GM19372 (cell line): ENCODE measurements around the gene PCDHGA5.
"Not testable (repeated sequence)": the region's sequence is repeated elsewhere in the genome, so short reads cannot be mapped to it uniquely, and the experiment has no call there.

Experiments
- ATAC-seq: cut with Tn5 transposase; IDR thresholded peaks from one replicate; pipeline ENCODE4 v1.9.1; 2021; ENCODE audit warnings: mild to moderate bottlenecking, low read depth, moderate library complexity; ENCODE audit not compliant: unreplicated experiment

PCDHGA5 gene

DNA sequence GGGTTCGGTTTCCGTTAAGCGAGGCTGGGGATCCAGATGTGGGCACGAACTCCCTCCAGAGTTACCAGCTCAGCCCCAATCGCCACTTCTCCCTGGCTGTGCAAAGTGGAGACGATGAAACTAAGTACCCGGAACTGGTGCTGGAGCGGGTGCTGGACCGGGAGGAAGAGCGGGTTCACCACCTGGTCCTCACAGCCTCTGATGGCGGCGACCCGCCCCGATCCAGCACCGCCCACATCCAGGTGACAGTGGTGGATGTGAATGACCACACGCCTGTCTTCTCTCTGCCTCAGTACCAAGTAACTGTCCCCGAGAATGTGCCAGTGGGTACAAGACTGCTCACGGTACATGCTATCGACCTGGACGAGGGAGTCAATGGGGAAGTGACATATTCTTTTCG, 19.4 kb downstream of the PCDHGA5 start:
- no peak for ATAC-seq

- ATAC-seq = no peak
These were observed 20.7 kb downstream of the PCDHGA5 start for GRCh38 chr5:141384471-141385267.

GRCh38 chr5:141387557-141388311, 23.8 kb downstream of the PCDHGA5 start, which contains the start of gene PCDHGB4:
PCDHGB4 (plus strand) TSS chr5:141387698; CDS start chr5:141387885, 187 bp downstream.
- not testable (repeated sequence) for ATAC-seq

DNA sequence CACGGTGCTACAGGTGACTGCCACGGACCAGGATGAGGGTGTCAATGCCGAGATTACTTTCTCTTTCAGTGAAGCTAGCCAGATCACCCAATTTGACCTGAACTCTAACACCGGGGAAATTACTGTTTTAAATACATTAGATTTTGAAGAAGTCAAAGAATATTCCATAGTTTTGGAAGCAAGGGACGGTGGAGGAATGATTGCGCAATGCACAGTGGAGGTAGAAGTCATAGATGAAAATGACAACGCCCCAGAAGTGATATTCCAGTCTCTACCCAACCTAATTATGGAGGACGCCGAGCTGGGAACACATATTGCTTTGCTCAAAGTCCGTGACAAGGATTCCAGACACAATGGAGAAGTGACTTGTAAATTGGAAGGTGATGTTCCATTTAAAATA, 24.7 kb downstream of the PCDHGA5 start:
- no peak for ATAC-seq

DNA sequence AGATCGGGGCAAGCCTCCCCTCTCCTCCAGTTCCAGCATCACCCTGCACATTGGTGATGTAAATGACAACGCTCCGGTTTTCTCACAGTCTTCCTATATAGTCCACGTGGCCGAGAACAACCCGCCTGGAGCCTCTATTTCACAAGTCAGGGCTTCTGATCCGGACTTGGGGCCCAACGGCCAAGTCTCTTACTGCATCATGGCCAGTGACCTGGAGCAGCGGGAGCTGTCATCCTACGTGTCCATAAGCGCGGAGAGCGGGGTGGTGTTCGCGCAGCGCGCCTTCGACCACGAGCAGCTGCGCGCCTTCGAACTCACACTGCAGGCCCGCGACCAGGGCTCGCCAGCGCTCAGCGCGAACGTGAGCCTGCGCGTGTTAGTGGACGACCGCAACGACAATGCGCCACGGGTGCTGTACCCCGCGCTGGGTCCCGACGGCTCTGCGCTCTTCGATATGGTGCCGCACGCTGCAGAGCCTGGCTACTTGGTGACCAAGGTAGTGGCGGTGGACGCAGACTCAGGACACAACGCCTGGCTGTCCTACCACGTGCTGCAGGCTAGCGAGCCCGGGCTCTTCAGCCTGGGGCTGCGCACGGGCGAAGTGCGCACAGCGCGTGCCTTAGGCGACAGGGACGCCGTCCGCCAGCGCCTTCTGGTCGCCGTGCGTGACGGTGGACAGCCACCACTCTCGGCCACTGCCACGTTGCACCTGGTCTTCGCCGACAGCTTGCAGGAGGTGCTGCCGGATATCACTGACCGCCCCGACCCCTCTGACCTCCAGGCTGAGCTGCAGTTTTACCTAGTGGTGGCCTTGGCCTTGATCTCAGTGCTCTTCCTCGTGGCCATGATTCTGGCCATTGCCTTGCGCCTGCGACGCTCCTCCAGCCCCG, 25.4 kb downstream of the PCDHGA5 start:
- ATAC-seq = no peak

- ATAC-seq = no peak
These were observed 28.7 kb downstream of the PCDHGA5 start, which contains the start of gene PCDHGA8 for GRCh38 chr5:141392429-141393198. PCDHGA8 (plus strand) TSS chr5:141392633; CDS start chr5:141392814, 181 bp downstream.

DNA sequence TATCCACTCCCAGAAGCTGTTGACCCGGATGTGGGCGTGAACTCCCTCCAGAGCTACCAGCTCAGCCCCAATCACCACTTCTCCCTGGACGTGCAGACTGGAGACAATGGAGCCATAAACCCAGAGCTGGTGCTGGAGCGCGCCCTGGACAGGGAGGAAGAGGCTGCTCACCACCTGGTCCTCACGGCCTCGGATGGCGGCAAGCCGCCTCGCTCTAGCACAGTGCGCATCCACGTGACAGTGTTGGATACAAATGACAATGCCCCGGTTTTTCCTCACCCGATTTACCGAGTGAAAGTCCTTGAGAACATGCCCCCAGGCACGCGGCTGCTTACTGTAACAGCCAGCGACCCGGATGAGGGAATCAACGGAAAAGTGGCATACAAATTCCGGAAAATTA, 29.3 kb downstream of the PCDHGA5 start:
- ATAC-seq = no peak

DNA sequence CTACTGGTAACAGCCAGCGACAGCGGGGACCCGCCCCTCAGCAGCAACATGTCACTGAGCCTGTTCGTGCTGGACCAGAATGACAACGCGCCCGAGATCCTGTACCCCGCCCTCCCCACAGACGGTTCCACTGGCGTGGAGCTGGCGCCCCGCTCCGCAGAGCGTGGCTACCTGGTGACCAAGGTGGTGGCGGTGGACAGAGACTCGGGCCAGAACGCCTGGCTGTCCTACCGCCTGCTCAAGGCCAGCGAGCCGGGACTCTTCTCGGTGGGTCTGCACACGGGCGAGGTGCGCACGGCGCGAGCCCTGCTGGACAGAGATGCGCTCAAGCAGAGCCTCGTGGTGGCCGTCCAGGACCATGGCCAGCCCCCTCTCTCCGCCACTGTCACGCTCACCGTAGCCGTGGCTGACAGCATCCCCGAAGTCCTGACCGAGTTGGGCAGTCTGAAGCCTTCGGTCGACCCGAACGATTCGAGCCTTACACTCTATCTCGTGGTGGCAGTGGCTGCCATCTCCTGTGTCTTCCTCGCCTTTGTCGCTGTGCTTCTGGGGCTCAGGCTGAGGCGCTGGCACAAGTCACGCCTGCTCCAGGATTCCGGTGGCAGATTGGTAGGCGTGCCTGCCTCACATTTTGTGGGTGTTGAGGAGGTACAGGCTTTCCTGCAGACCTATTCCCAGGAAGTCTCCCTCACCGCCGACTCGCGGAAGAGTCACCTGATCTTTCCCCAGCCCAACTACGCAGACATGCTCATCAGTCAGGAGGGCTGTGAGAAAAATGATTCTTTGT, 30.6 kb downstream of the PCDHGA5 start:
- ATAC-seq = not testable (repeated sequence)

DNA sequence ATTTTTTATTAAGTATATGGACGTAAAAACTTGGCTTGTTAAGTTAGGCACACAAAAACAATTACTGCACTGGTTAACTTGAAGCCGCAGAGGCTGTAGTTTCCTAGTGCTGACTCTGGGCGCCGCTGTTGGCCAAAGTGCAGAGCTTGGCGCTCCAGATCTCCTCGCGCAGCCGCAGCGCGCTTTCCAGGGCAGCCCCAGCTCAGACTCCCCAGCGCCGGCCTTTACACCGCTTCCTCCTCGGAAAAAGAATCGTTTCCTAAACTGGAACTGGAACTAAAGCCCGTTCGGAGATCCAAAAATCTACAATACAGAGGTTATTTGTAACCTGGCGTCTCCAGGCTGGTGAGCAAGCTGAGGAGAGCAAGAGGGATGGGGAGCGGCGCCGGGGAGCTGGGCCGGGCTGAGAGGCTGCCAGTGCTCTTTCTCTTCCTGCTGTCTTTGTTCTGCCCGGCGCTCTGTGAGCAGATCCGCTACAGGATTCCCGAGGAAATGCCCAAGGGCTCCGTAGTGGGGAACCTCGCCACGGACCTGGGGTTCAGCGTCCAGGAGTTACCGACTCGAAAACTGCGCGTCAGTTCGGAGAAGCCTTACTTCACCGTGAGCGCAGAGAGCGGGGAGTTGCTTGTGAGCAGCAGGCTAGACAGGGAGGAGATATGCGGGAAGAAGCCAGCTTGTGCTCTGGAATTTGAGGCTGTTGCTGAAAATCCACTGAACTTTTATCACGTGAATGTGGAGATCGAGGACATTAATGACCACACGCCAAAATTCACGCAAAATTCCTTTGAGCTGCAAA, 34.0 kb downstream of the PCDHGA5 start, which contains the start of gene PCDHGB5:
Gene PCDHGB5 (plus strand): TSS at position 192 of the 796 bp plus-strand sequence. CDS start 181 bp downstream, at position 373.
- ATAC-seq = not testable (repeated sequence)

DNA sequence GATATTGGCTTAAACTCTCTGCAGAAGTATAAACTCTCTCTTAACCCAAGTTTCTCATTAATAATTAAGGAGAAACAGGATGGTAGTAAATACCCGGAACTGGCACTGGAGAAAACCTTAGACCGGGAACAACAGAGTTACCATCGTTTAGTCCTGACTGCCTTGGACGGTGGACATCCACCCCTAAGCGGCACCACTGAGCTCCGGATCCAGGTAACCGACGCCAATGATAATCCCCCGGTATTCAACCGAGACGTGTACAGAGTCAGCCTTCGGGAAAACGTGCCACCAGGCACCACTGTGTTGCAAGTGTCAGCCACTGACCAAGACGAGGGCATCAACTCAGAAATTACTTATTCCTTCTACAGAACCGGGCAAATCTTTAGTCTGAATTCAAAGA, 34.6 kb downstream of the PCDHGA5 start:
- no peak for ATAC-seq

- no peak for ATAC-seq
These were observed 35.7 kb downstream of the PCDHGA5 start for GRCh38 chr5:141399555-141400258.

- ATAC-seq = no peak
These were observed 38.7 kb downstream of the PCDHGA5 start, which contains the start of gene PCDHGA9 for GRCh38 chr5:141402553-141403243. PCDHGA9 (plus strand) TSS chr5:141402778; CDS start chr5:141402953, 175 bp downstream.

- ATAC-seq = no peak
These were observed 39.4 kb downstream of the PCDHGA5 start for GRCh38 chr5:141403387-141403786.

DNA sequence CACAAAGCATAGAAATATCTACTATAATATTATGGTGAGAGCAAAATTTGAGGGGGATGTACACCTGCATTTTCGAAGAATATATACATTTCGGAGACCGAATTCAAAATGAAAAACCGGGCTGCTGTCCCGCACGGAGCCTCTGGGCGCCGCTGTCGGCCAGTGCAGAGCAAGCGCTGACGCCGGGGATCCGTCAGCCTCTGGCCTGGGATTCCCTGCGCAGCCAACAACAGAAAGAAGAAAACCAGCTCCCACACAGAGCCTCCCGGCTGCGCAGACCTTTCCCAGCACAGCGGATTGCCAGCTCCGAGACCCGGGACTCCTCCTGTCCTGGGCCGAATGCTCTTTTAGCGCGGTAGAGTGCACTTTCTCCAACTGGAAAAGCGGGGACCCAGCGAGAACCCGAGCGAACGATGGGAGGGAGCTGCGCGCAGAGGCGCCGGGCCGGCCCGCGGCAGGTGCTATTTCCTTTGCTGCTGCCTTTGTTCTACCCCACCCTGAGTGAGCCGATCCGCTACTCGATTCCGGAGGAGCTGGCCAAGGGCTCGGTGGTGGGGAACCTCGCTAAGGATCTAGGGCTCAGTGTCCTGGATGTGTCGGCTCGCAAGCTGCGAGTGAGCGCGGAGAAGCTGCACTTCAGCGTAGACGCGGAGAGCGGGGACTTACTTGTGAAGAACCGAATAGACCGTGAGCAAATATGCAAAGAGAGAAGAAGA, 44.0 kb downstream of the PCDHGA5 start, which contains the start of gene PCDHGB6:
Gene PCDHGB6 (plus strand): TSS at position 232 of the 716 bp plus-strand sequence. CDS start 182 bp downstream, at position 414.
- ATAC-seq = not testable (repeated sequence)

GRCh38 chr5:141409598-141410306, 45.8 kb downstream of the PCDHGA5 start:
- no peak for ATAC-seq
